ENCODE measurements around the gene ERCC4.

Gene ERCC4

GRCh38 chr16:13936596-13937081, 16.7 kb downstream of the ERCC4 start:
- peaks cover 36% of the 10 kb centered on the region for H3K36me3 ChIP-seq (replicated peaks; ENCODE audit: low read depth, low read length)
- no peak overlapping the region for H3K9ac ChIP-seq (ENCODE audit: low read length)
- no peak overlapping the region for H3K4me2 ChIP-seq (ENCODE audit: low read length)

GRCh38 chr16:13937411-13937810, 17.5 kb downstream of the ERCC4 start:
- Histone ChIP-seq H3K4me2 (ENCODE audit: low read length) (no peak overlapping the region), H3K36me3 (replicated peaks; ENCODE audit: low read depth, low read length) (peaks cover 38% of the 10 kb centered on the region), H3K9me3 (ENCODE audit: insufficient read depth, low read length) (no peaks in the 10 kb centered on the region), H4K20me1 (ENCODE audit: insufficient read depth, low read length) (no peaks in the 10 kb centered on the region), H2AFZ (ENCODE audit: low read depth, low read length) (no peak overlapping the region), H3K27me3 (ENCODE audit: low read depth, low read length) (no peaks in the 10 kb centered on the region), H3K4me1 (ENCODE audit: low read length) (no peaks in the 10 kb centered on the region), H3K27ac (ENCODE audit: low read length) (no peak overlapping the region), H3K4me3 (ENCODE audit: low read length) (no peak overlapping the region), H3K9ac (ENCODE audit: low read length) (no peak overlapping the region), H3K79me2 (ENCODE audit: low read length) (no peaks in the 10 kb centered on the region)
- TF ChIP-seq EZH2phosphoT487 (IDR thresholded peaks at IDR 0.05; ENCODE audit: low read depth) (no peak), CTCF (IDR thresholded peaks at IDR 0.05; ENCODE audit: low read depth, low read length) (no peak)

More at GRCh38 chr16:13936596-13937081, 16.7 kb downstream of the ERCC4 start:
- Histone ChIP-seq H3K79me2 (ENCODE audit: low read length) (no peaks in the 10 kb centered on the region), H3K9me3 (ENCODE audit: insufficient read depth, low read length) (no peaks in the 10 kb centered on the region), H3K27me3 (ENCODE audit: low read depth, low read length) (no peaks in the 10 kb centered on the region), H4K20me1 (ENCODE audit: insufficient read depth, low read length) (no peaks in the 10 kb centered on the region), H2AFZ (ENCODE audit: low read depth, low read length) (no peak overlapping the region), H3K4me3 (ENCODE audit: low read length) (no peak overlapping the region), H3K4me1 (ENCODE audit: low read length) (no peaks in the 10 kb centered on the region), H3K27ac (ENCODE audit: low read length) (no peak overlapping the region)
- TF ChIP-seq EZH2phosphoT487 (IDR thresholded peaks at IDR 0.05; ENCODE audit: low read depth) (no peak), CTCF (IDR thresholded peaks at IDR 0.05; ENCODE audit: low read depth, low read length) (no peak)

GRCh38 chr16:13938480-13938879, 18.5 kb downstream of the ERCC4 start:
- Histone ChIP-seq H3K9me3 (ENCODE audit: insufficient read depth, low read length) (0 out of 2 replicates have a peak, but pooled peaks cover 5% of the 10 kb centered on the region), H3K4me3 (ENCODE audit: low read length) (no peak overlapping the region), H3K79me2 (ENCODE audit: low read length) (no peaks in the 10 kb centered on the region), H4K20me1 (ENCODE audit: insufficient read depth, low read length) (no peaks in the 10 kb centered on the region), H3K36me3 (replicated peaks; ENCODE audit: low read depth, low read length) (peaks cover 46% of the 10 kb centered on the region), H2AFZ (ENCODE audit: low read depth, low read length) (no peak overlapping the region), H3K27ac (ENCODE audit: low read length) (no peak overlapping the region), H3K9ac (ENCODE audit: low read length) (no peak overlapping the region), H3K4me2 (ENCODE audit: low read length) (no peak overlapping the region), H3K4me1 (ENCODE audit: low read length) (peaks cover 6% of the 10 kb centered on the region), H3K27me3 (ENCODE audit: low read depth, low read length) (no peaks in the 10 kb centered on the region)
- no peak for TF ChIP-seq CTCF (IDR thresholded peaks at IDR 0.05; ENCODE audit: low read depth, low read length)
- no peak for TF ChIP-seq EZH2phosphoT487 (IDR thresholded peaks at IDR 0.05; ENCODE audit: low read depth)

- TF ChIP-seq EZH2phosphoT487 (IDR thresholded peaks at IDR 0.05; ENCODE audit: low read depth): no peak
Measured at GRCh38 chr16:13939821-13940220, 19.9 kb downstream of the ERCC4 start.

More at GRCh38 chr16:13939821-13940220, 19.9 kb downstream of the ERCC4 start:
- Histone ChIP-seq H3K9ac (ENCODE audit: low read length) (no peak overlapping the region), H3K27me3 (ENCODE audit: low read depth, low read length) (no peaks in the 10 kb centered on the region), H4K20me1 (ENCODE audit: insufficient read depth, low read length) (no peaks in the 10 kb centered on the region), H2AFZ (ENCODE audit: low read depth, low read length) (no peak overlapping the region), H3K79me2 (ENCODE audit: low read length) (no peaks in the 10 kb centered on the region), H3K27ac (ENCODE audit: low read length) (no peak overlapping the region), H3K4me3 (ENCODE audit: low read length) (no peak overlapping the region), H3K4me1 (ENCODE audit: low read length) (peaks cover 6% of the 10 kb centered on the region), H3K36me3 (replicated peaks; ENCODE audit: low read depth, low read length) (peaks cover 51% of the 10 kb centered on the region), H3K4me2 (ENCODE audit: low read length) (no peak overlapping the region), H3K9me3 (ENCODE audit: insufficient read depth, low read length) (0 out of 2 replicates have a peak, but pooled peaks cover 9% of the 10 kb centered on the region)

All from OCI-LY3 (cell line).